AG20443 (cell line): ENCODE data around the gene PRSS33.

ENCODE experiments used
- DNase-seq: peaks from one replicate; pipeline ENCODE4 v3.0.0; 2012; ENCODE audit warnings: low spot score, mixed read lengths

The PRSS33 gene, protein sequence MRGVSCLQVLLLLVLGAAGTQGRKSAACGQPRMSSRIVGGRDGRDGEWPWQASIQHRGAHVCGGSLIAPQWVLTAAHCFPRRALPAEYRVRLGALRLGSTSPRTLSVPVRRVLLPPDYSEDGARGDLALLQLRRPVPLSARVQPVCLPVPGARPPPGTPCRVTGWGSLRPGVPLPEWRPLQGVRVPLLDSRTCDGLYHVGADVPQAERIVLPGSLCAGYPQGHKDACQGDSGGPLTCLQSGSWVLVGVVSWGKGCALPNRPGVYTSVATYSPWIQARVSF

GRCh38 chr16:2787406-2787805, at the start of gene PRSS33:
Gene PRSS33, minus strand, starts transcription at chr16:2787560. Its CDS starts 1,013 bp downstream, at chr16:2786547.
- DNase-seq = no peak

GRCh38 chr16:2836646-2837508, 49.5 kb upstream of the PRSS33 start:
- DNase-seq = no peak

- peak; percentile 94 for DNase-seq
Measured at GRCh38 chr16:2835638-2836493, 48.5 kb upstream of the PRSS33 start.

- no peak for DNase-seq
Measured at GRCh38 chr16:2834968-2835367, 47.6 kb upstream of the PRSS33 start.

DNA sequence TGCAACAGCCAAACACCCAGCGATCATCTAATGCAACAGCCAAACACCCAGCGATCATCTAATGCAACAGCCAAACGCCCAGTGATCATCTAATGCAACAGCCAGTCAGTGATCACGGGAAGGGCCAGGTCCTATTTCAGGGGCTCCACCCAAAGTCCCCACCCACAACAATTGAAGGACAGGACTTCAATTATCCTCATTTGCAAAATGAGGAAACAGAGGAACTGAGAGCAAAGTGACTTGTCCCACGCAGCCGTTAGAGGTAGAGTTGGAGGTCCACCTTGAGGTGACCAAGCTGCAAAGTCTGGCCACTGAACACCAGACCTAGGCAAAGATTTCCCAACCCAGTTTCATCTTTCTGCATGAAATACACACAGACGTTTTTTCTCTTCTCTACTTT, 46.4 kb upstream of the PRSS33 start:
- no peak for DNase-seq

- no peak for DNase-seq
Measured at GRCh38 chr16:2831203-2831602, 43.8 kb upstream of the PRSS33 start.

- DNase-seq = no peak
Measured at GRCh38 chr16:2830355-2830695, 43.0 kb upstream of the PRSS33 start.

- no peak for DNase-seq
Measured at GRCh38 chr16:2829501-2830354, 42.4 kb upstream of the PRSS33 start, which contains the start of gene ZG16B. Gene ZG16B, plus strand, starts transcription at chr16:2830303. Its CDS starts 139 bp downstream, at chr16:2830442.

DNA sequence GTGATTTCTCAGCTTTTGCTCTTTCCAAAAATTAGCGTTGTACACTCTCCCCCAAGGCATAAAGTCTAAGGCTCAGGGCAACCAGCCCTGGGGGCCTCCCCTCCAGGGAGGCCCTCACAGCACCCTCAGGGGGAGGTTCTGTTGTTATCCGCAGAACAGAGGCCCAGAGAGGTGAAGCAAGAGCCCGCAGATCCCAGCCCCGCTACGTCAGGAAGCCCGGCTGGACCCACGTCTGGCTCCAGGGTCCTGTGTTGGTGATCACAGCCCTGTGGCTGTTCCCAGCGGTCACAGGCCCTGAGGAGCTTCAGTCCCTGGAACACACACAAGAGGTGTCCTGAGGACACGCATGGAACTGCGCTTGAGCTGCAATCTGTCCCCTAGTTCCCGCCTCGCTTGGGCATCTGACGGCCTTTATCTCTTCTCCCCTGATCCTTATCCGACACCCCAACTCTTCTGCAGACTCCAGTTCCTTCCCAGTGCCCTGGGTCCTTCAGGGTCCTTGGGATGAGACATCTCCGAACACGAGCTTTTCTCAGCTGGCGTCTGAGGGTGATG, 41.6 kb upstream of the PRSS33 start:
- DNase-seq = no peak

GRCh38 chr16:2828521-2828840, 41.1 kb upstream of the PRSS33 start:
- DNase-seq = no peak

- no peak for DNase-seq
Measured at GRCh38 chr16:2827831-2828520, 40.6 kb upstream of the PRSS33 start.

- no peak for DNase-seq
Measured at GRCh38 chr16:2827374-2827791, 40.0 kb upstream of the PRSS33 start.

GRCh38 chr16:2826591-2827373, 39.4 kb upstream of the PRSS33 start:
- DNase-seq = no peak

DNA sequence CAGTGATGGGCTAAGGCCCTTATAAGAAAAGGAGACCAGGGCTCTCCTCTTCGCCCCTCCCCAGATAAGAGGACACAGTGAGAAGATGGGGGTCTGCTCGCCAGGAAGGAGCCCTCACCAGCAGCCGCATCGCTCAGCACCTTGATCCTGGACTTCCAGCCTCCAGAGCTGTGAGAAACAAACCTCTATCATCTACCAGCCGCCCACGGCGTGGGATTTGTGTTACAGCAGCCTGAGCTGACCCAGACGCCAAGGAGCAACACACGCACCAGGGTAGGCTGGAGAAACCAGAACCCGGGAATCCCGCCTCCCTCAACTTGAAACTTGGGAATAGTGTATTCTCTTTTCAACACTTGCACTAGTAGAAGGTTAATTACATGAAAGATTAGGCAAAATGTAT, 38.5 kb upstream of the PRSS33 start:
- DNase-seq = no peak

GRCh38 chr16:2825049-2825742, 37.8 kb upstream of the PRSS33 start:
- no peak for DNase-seq

- no peak for DNase-seq
Measured at GRCh38 chr16:2824626-2825025, 37.3 kb upstream of the PRSS33 start.

DNA sequence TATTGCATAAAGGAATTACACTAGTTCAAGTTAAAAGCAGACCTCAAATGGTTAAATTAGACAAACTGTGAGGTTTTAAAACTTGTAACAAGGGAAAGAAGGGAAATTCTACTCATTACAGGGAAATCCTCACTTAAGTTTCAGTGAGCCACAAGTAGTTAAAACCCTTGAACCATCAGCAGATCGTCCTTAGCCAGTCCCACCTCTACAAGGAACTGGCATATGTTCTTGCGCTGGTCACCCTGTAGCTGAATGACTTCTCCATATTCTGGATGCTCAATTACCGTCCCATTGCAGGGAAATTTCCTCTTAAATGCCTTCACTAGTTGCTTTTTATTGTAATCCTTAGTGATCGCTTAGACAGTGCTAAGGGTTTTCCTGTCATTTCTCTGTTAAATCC, 35.1 kb upstream of the PRSS33 start:
- no peak for DNase-seq

- no peak for DNase-seq
Measured at GRCh38 chr16:2822158-2822495, 34.8 kb upstream of the PRSS33 start.

- DNase-seq = peak; percentile 35
Measured at GRCh38 chr16:2821487-2822157, 34.3 kb upstream of the PRSS33 start.
